NT2/D1 (cell line): ENCODE results near the gene USP7.
"Not testable (repeated sequence)": the region's sequence is repeated elsewhere in the genome, so short reads cannot be mapped to it uniquely, and the experiment has no call there.

Source experiments
- SUZ12 ChIP-seq: IDR thresholded peaks from 2 replicates; pipeline ENCODE4 v1.6.1; 2011; ENCODE audit not compliant: insufficient read length, insufficient read depth; ENCODE audit errors: extremely low read depth
- YY1 ChIP-seq: IDR thresholded peaks from 2 replicates; pipeline ENCODE4 v1.6.1; 2011; ENCODE audit not compliant: insufficient read length, insufficient read depth
- ZNF274 ChIP-seq: IDR thresholded peaks from 2 replicates; pipeline ENCODE4 v1.6.1; 2011; ENCODE audit warnings: mild to moderate bottlenecking, low read depth, low read length

DNA sequence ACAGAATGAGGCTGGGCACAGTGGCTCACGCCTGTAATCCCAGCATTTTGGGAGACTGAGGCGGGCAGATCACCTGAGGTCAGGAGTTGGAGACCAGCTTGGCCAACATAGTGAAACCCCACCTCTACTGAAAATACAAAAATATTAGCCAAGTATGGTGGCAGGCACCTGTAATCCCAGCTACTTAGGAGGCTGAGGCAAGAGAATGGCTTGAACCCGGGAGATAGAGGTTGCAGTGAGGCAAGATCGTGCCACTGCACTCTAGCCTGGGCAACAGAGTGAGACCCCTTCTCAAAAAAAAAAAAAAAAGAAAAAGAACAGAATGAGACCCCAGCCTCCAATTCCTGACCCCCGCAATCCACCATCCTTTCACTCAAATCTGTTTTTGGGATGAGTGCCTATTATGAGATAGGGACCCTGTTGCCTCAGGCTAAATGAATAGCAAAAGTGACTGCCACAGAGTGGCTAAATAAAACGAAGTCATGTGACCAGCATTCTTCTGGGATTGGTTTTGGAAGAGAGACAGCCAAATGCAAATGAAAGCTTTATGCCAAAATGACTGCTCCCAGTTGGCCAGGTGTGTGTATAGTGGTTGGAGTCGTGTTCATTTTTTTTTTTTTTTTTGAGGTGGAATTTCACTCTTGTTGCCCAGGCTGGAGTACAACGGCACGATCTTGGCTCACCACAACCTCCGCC is 5.6 kb upstream of the USP7 start:
- not testable (repeated sequence) for TF ChIP-seq YY1, SUZ12, ZNF274
